HCT116 (cell line): ENCODE results near the gene MOSPD3. TPM values are rescaled to one million over a fixed set of nuclear protein-coding genes. Genes with fewer than 3 reads are reported as not detected.

ENCODE experiments used
- ATAC-seq: fragments of 200-7000 bp; cut with Tn5 transposase; 2 replicates; pipeline ENCODE4 v1.9.1; 2020; ENCODE audit warnings: mild to moderate bottlenecking, moderate library complexity
- BruUV-seq: library from RNA; stranded (reverse); fragments of 400-500 nt; replicated peaks from 2 replicates; lab custom pipeline; 2021; lab: Mats Ljungman, UMichigan
- CTCF ChIA-PET: fragments of 300-600 bp; sonication (Branson Sonifier 250); formaldehyde crosslinking; loops from one replicate; lab custom pipeline; 2021; ENCODE audit warnings: antibody characterized with exemption; lab: Charles Lee
- POLR2A ChIA-PET: fragments of 300-600, 350-600 bp; sonication (Branson Sonifier 250); formaldehyde crosslinking; loops from one replicate; lab custom pipeline; 2021; ENCODE audit warnings: antibody characterized with exemption; lab: Charles Lee
- RAD21 ChIA-PET, 2 experiments: fragments of 300-600 bp; sonication (Branson Sonifier 250); formaldehyde crosslinking; loops; one replicate each; lab custom pipeline; 2023; ENCODE audit warnings: low total read pairs in 2 of 2; ENCODE audit not compliant: uncharacterized antibody in 2 of 2, unreplicated experiment in 2 of 2, low non-redundant PET in 1 of 2; lab: Charles Lee
- DNase-seq: peaks from one replicate; pipeline ENCODE4 v3.0.0-alpha.2; 2010; ENCODE audit warnings: low read depth, low spot score
- H2AFZ ChIP-seq: fragments of 200-600 bp; shearing (Covaris generic), sonication (generic); 2 replicates; pipeline ENCODE4 v1.6.1; 2017; ENCODE audit warnings: low read depth, mixed run types, mixed read lengths, antibody characterized with exemption, low read length; ENCODE audit not compliant: poor library complexity, severe bottlenecking
- H3K27ac ChIP-seq: 2 replicates; pipeline ENCODE4 v1.5.1; 2012; ENCODE audit warnings: low read depth, low read length
- H3K27me3 ChIP-seq: fragments of 200-600 bp; sonication (generic); 2 replicates; pipeline ENCODE4 v1.6.1; 2016; ENCODE audit warnings: mixed run types, low read length, mixed read lengths; ENCODE audit not compliant: insufficient read depth
- H3K36me3 ChIP-seq, 2 experiments: fragments of 200-500 bp in 1 of 2; fragments of 200-600 bp in 1 of 2; sonication (Bioruptor generic) in 1 of 2; sonication (generic) in 1 of 2; 2 replicates each; pipeline versions ENCODE4 v1.5.1 to v1.6.1; 2014 to 2016; ENCODE audit warnings: low read length in 2 of 2, inconsistent platforms in 1 of 2, mixed read lengths in 1 of 2, mixed run types in 1 of 2; ENCODE audit not compliant: insufficient read depth in 2 of 2, control insufficient read depth in 1 of 2
- H3K4me1 ChIP-seq, 2 experiments: fragments of 200-600 bp in 1 of 2; sonication (generic) in 1 of 2; 2 replicates each; pipeline versions ENCODE4 v1.5.1 to v1.6.1; 2012 to 2017; ENCODE audit warnings: low read length in 2 of 2, inconsistent platforms in 1 of 2, mild to moderate bottlenecking in 1 of 2, mixed read lengths in 1 of 2, mixed run types in 1 of 2, moderate library complexity in 1 of 2; ENCODE audit not compliant: insufficient read depth in 2 of 2, control insufficient read depth in 1 of 2
- H3K4me2 ChIP-seq: fragments of 200-600 bp; sonication (generic); 2 replicates; pipeline ENCODE4 v1.6.1; 2017; ENCODE audit warnings: mixed run types, low read length, mixed read lengths
- H3K4me3 ChIP-seq, 2 experiments: fragments of 200-600 bp in 1 of 2; sonication (generic) in 1 of 2; replicated peaks in 1 of 2; 2 replicates each; pipeline ENCODE4 v1.5.1; 2011 to 2016; ENCODE audit warnings: low read length in 2 of 2, control low read depth in 1 of 2, low read depth in 1 of 2, mild to moderate bottlenecking in 1 of 2, mixed read lengths in 1 of 2, mixed run types in 1 of 2
- H3K79me2 ChIP-seq: fragments of 200-600 bp; sonication (generic); 2 replicates; pipeline ENCODE4 v1.6.1; 2017; ENCODE audit warnings: mild to moderate bottlenecking, mixed run types, low read length, moderate library complexity, mixed read lengths; ENCODE audit not compliant: insufficient read depth
- H3K9ac ChIP-seq: fragments of 200-600 bp; sonication (generic); 2 replicates; pipeline ENCODE4 v1.6.1; 2016; ENCODE audit warnings: low read length, mixed read lengths
- H3K9me2 ChIP-seq: fragments of 200-600 bp; sonication (generic), shearing (Covaris generic); 2 replicates; pipeline ENCODE4 v1.6.1; 2017; ENCODE audit warnings: mixed run types, mild to moderate bottlenecking, moderate library complexity; ENCODE audit not compliant: insufficient read depth
- H3K9me3 ChIP-seq, 2 experiments: fragments of 200-500 bp in 1 of 2; fragments of 200-600 bp in 1 of 2; sonication (Bioruptor generic) in 1 of 2; sonication (generic) in 1 of 2; 2 replicates each; pipeline ENCODE4 v1.6.1; 2014 to 2017; ENCODE audit warnings: low read length in 2 of 2, mixed read lengths in 2 of 2, inconsistent platforms in 1 of 2, low read depth in 1 of 2, mild to moderate bottlenecking in 1 of 2, mixed run types in 1 of 2, moderate library complexity in 1 of 2; ENCODE audit not compliant: control insufficient read depth in 1 of 2, insufficient read depth in 1 of 2
- H4K20me1 ChIP-seq: fragments of 200-600 bp; sonication (generic), shearing (Covaris generic); 2 replicates; pipeline ENCODE4 v1.6.1; 2017; ENCODE audit warnings: mixed run types, mild to moderate bottlenecking, moderate library complexity; ENCODE audit not compliant: insufficient read depth
- CBX3 ChIP-seq: IDR thresholded peaks from 2 replicates; pipeline ENCODE4 v1.6.1; 2012; ENCODE audit warnings: low read depth
- CEBPB ChIP-seq: IDR thresholded peaks from 2 replicates; pipeline ENCODE4 v1.6.1; 2012; ENCODE audit warnings: low read depth
- EGR1 ChIP-seq: IDR thresholded peaks from 2 replicates; pipeline ENCODE4 v1.6.1; 2012; ENCODE audit warnings: low read depth
- ELF1 ChIP-seq: IDR thresholded peaks from 2 replicates; pipeline ENCODE4 v1.6.1; 2012; ENCODE audit warnings: low read depth, borderline replicate concordance
- EZH2phosphoT487 ChIP-seq: fragments of 200-600 bp; IDR thresholded peaks from 2 replicates; pipeline ENCODE4 v1.6.1; 2018; ENCODE audit warnings: antibody characterized with exemption, borderline replicate concordance
- JUND ChIP-seq: IDR thresholded peaks from 2 replicates; pipeline ENCODE4 v1.6.1; 2012
- MAX ChIP-seq: IDR thresholded peaks from 2 replicates; pipeline ENCODE4 v1.6.1; 2012
- POLR2A ChIP-seq: IDR thresholded peaks from 2 replicates; pipeline ENCODE4 v1.7.0; 2011; ENCODE audit warnings: borderline replicate concordance; ENCODE audit not compliant: insufficient read depth, insufficient read length; ENCODE audit errors: extremely low read depth
- POLR2AphosphoS5 ChIP-seq: IDR thresholded peaks from 2 replicates; pipeline ENCODE4 v1.6.1; 2011; ENCODE audit warnings: mild to moderate bottlenecking, low read depth, low read length, moderate library complexity
- SRF ChIP-seq: IDR thresholded peaks from 2 replicates; pipeline ENCODE4 v1.6.1; 2012; ENCODE audit warnings: low read depth
- YY1 ChIP-seq: IDR thresholded peaks from 2 replicates; pipeline ENCODE4 v1.6.1; 2011; ENCODE audit warnings: low read length, low read depth, moderate library complexity, mild to moderate bottlenecking; ENCODE audit not compliant: insufficient replicate concordance; ENCODE audit errors: extremely low read depth
- ZNF274 ChIP-seq: fragments of 200-500 bp; sonication (Bioruptor generic); IDR thresholded peaks from 2 replicates; pipeline ENCODE4 v1.6.1; 2014; ENCODE audit warnings: mild to moderate bottlenecking, low read depth, low read length, inconsistent platforms
- intact Hi-C: fragments of 100-400 bp; cut with micrococcal nuclease; formaldehyde crosslinking; loops from 2 replicates; pipeline ENCODE4 v1.10.0; 2022
- total RNA-seq: library from RNA; stranded (reverse); gene quantifications from one replicate; pipeline ENCODE4 v1.2.1, GENCODE V29; 2021; ENCODE audit not compliant: unreplicated experiment
- TF ChIP-seq, protein P1 (sequence below), 3 experiments: fragments of 200-600 bp in 1 of 3; sonication (generic) in 1 of 3; IDR thresholded peaks in 2 of 3; conservative IDR thresholded peaks in 1 of 3; 2 replicates each; pipeline ENCODE4 v1.5.1; 2012 to 2017; ENCODE audit warnings: low read depth in 2 of 3, low read length in 2 of 3, antibody characterized with exemption in 1 of 3, borderline replicate concordance in 1 of 3, control low read depth in 1 of 3, mild to moderate bottlenecking in 1 of 3, mixed read lengths in 1 of 3, mixed run types in 1 of 3, moderate library complexity in 1 of 3; ENCODE audit not compliant: insufficient read depth in 1 of 3
- TF ChIP-seq, protein P2 (sequence below): IDR thresholded peaks from 2 replicates; pipeline ENCODE4 v1.6.1; 2012

The MOSPD3 gene
- total RNA-seq, 1 experiment from 2014 or later, result 32.8 TPM

GRCh38 chr7:100604976-100605911, 7.1 kb upstream of the MOSPD3 start:
- Histone ChIP-seq H3K9ac (peak overlapping the region; percentile 57), H3K36me3 (no peaks in the 10 kb centered on the region), H3K4me1 (peaks cover 4 to 50% of the 10 kb centered on the region in 2 experiments), H2AFZ (peak overlapping the region; percentile 17), H3K27ac (peak overlapping the region; percentile 77), H4K20me1 (no peaks in the 10 kb centered on the region), H3K79me2 (no peaks in the 10 kb centered on the region), H3K4me3 (peak overlapping the region; percentile 64 to 72), H3K9me2 (no peaks in the 10 kb centered on the region), H3K9me3 (no peaks in the 10 kb centered on the region), H3K4me2 (peak overlapping the region; percentile 86), H3K27me3 (no peaks in the 10 kb centered on the region)
- ChIA-PET CTCF (interaction anchor here (0.6 to 1.4 kb wide), 2 partner anchors 19 to 69 kb away, joined by 3 to 4 read pairs; partner anchors contain the start of genes FBXO24 and LRCH4), RAD21 (interaction anchor here in 1 of 2 experiments (0.5 kb wide), 1 partner anchor 28 kb away, joined by 7 read pairs; no protein-coding TSS in a partner anchor), POLR2A (interaction anchor here (0.7 to 2.2 kb wide), 3 partner anchors 17 to 28 kb away, joined by 3 to 9 read pairs (median 5); partner anchors contain the start of genes FBXO24 and LRCH4)
- peak; percentile 51 for ATAC-seq
- no peak for DNase-seq
- intact Hi-C loops, result no loop called here
- BruUV-seq, result no TSS peak
- TF ChIP-seq POLR2AphosphoS5 (peak; percentile 78), POLR2A (peak; percentile 22), ZNF274 (no peak)

DNA sequence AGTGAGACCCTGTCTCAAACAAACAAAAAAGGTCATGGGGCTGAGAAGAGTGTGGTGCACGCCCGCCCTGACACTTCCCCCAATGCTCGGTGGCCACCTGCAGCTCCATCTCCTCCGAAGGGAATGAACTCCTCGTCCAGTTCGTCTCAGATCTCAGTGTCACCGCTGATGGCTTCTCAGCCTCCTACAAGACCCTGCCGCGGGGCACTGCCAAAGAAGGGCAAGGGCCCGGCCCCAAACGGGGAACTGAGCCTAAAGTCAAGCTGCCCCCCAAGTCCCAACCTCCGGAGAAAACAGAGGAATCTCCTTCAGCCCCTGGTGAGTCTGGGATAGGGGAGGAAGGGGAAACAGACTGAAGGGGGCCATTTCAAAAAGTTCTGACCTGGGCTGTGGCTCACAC, 6.0 kb upstream of the MOSPD3 start:
- peaks cover 4 to 50% of the 10 kb centered on the region in 2 experiments for H3K4me1 ChIP-seq
- no peak overlapping the region for H3K4me3 ChIP-seq
- no peaks in the 10 kb centered on the region for H3K27me3 ChIP-seq
- no peak for DNase-seq
- H3K79me2 ChIP-seq, result no peaks in the 10 kb centered on the region
- peak overlapping the region; percentile 86 for H3K4me2 ChIP-seq
- no peaks in the 10 kb centered on the region for H3K9me3 ChIP-seq
- no peak for ATAC-seq
- no peak overlapping the region for H2AFZ ChIP-seq
- H3K36me3 ChIP-seq, result no peaks in the 10 kb centered on the region
- no peak overlapping the region for H3K27ac ChIP-seq
- no TSS peak for BruUV-seq
- CTCF ChIA-PET, result interaction anchor here (1.4 kb wide), 1 partner anchor 20 kb away, joined by 3 read pairs; the partner anchor contains the start of genes FBXO24 and LRCH4
- intact Hi-C loops, result no loop called here
- no peaks in the 10 kb centered on the region for H3K9me2 ChIP-seq
- POLR2A ChIA-PET, result interaction anchor here (0.7 to 2.2 kb wide), 4 partner anchors 18 to 27 kb away, joined by 3 to 9 read pairs (median 4); partner anchors contain the start of genes FBXO24 and LRCH4
- H3K9ac ChIP-seq, result no peak overlapping the region
- RAD21 ChIA-PET, result interaction anchor here in 1 of 2 experiments (0.5 kb wide), 1 partner anchor 51 kb away, joined by 3 read pairs; no protein-coding TSS in a partner anchor
- H4K20me1 ChIP-seq, result no peaks in the 10 kb centered on the region
- TF ChIP-seq EGR1 (no peak), ELF1 (no peak), CEBPB (no peak), JUND (no peak), MAX (no peak), CBX3 (no peak), EZH2phosphoT487 (no peak), YY1 (no peak), SRF (no peak)
- TF ChIP-seq, protein P1, sequence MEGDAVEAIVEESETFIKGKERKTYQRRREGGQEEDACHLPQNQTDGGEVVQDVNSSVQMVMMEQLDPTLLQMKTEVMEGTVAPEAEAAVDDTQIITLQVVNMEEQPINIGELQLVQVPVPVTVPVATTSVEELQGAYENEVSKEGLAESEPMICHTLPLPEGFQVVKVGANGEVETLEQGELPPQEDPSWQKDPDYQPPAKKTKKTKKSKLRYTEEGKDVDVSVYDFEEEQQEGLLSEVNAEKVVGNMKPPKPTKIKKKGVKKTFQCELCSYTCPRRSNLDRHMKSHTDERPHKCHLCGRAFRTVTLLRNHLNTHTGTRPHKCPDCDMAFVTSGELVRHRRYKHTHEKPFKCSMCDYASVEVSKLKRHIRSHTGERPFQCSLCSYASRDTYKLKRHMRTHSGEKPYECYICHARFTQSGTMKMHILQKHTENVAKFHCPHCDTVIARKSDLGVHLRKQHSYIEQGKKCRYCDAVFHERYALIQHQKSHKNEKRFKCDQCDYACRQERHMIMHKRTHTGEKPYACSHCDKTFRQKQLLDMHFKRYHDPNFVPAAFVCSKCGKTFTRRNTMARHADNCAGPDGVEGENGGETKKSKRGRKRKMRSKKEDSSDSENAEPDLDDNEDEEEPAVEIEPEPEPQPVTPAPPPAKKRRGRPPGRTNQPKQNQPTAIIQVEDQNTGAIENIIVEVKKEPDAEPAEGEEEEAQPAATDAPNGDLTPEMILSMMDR (IDR thresholded peaks at IDR 0.05 in 2 of 3, conservative IDR thresholded peaks at IDR 0.05 in 1 of 3; ENCODE audit: borderline replicate concordance in 1 of 3, insufficient read depth in 1 of 3, low read depth in 2 of 3, low read length in 2 of 3), result no peak
- TF ChIP-seq, protein P2, sequence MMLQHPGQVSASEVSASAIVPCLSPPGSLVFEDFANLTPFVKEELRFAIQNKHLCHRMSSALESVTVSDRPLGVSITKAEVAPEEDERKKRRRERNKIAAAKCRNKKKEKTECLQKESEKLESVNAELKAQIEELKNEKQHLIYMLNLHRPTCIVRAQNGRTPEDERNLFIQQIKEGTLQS, result no peak
- TF ChIP-seq, all 23 proteins: peak for 0
